ENCODE measurements around the gene NYAP1. TPM values are rescaled to one million over a fixed set of nuclear protein-coding genes. Genes with fewer than 3 reads are reported as not detected.
A peak's percentile ranks its signal among the peaks of the same experiment; 100 is the strongest.
"Not testable (repeated sequence)": the region's sequence is repeated elsewhere in the genome, so short reads cannot be mapped to it uniquely, and the experiment has no call there.

The NYAP1 gene
- total RNA-seq, 2 donors from 2014 or later: 7.9 to 9.3 TPM

- Histone ChIP-seq H3K9me3 (ENCODE audit: control insufficient read depth, low read length) (no peaks in the 10 kb centered on the region), H3K4me3 (ENCODE audit: low read length) (no peak overlapping the region), H3K9ac (ENCODE audit: extremely low read depth, low read length, poor library complexity, severe bottlenecking) (no peak overlapping the region), H3K36me3 (ENCODE audit: control insufficient read depth, insufficient read depth, low read length) (no peaks in the 10 kb centered on the region), H3K27me3 (ENCODE audit: control insufficient read depth, insufficient read depth, low read length, poor library complexity, severe bottlenecking) (no peaks in the 10 kb centered on the region), H3K4me1 (ENCODE audit: control insufficient read depth, insufficient read depth, low read length) (no peaks in the 10 kb centered on the region), H3K27ac (ENCODE audit: low read depth, low read length) (no peak overlapping the region)
- Mint-ChIP-seq H3K4me3 (no peak overlapping the region), H3K27me3 (ENCODE audit: insufficient read depth) (peaks cover 3% of the 10 kb centered on the region), H3K9me3 (no peaks in the 10 kb centered on the region), H3K27ac (no peak overlapping the region), H3K36me3 (ENCODE audit: low read depth) (no peaks in the 10 kb centered on the region), H3K4me1 (no peaks in the 10 kb centered on the region)
- WGBS, 2 experiments (ENCODE audit: insufficient coverage in 1 of 2, insufficient read length in 1 of 2): 88 to 93% methylated on average over 12 to 14 of the region's 14 CpGs
- no peak for DNase-seq
- no peak for TF ChIP-seq CTCF (conservative IDR thresholded peaks at IDR 0.05)
These were observed 48.7 kb downstream of the NYAP1 start for GRCh38 chr7:100532165-100533022.

- not testable (repeated sequence) for H3K9me3 ChIP-seq (ENCODE audit: control insufficient read depth, low read length); H3K4me3 Mint-ChIP-seq; H3K27me3 Mint-ChIP-seq (ENCODE audit: insufficient read depth); H3K27me3 ChIP-seq (ENCODE audit: control insufficient read depth, insufficient read depth, low read length, poor library complexity, severe bottlenecking); H3K4me1 Mint-ChIP-seq; H3K9me3 Mint-ChIP-seq; H3K27ac ChIP-seq (ENCODE audit: low read depth, low read length); H3K4me3 ChIP-seq (ENCODE audit: low read length); H3K36me3 ChIP-seq (ENCODE audit: control insufficient read depth, insufficient read depth, low read length); H3K4me1 ChIP-seq (ENCODE audit: control insufficient read depth, insufficient read depth, low read length); H3K27ac Mint-ChIP-seq; DNase-seq; H3K9ac ChIP-seq (ENCODE audit: extremely low read depth, low read length, poor library complexity, severe bottlenecking); H3K36me3 Mint-ChIP-seq (ENCODE audit: low read depth)
- WGBS, 2 experiments (ENCODE audit: insufficient coverage in 1 of 2, insufficient read length in 1 of 2): 93% methylated on average over 5 to 9 of the region's 9 CpGs
These were observed 52.3 kb downstream of the NYAP1 start for GRCh38 chr7:100535982-100536381.

GRCh38 chr7:100536695-100537094 lies 53.0 kb downstream of the NYAP1 start:
- H3K27me3 Mint-ChIP-seq (ENCODE audit: insufficient read depth); H3K27ac Mint-ChIP-seq; H3K4me1 ChIP-seq (ENCODE audit: control insufficient read depth, insufficient read depth, low read length); H3K9me3 ChIP-seq (ENCODE audit: control insufficient read depth, low read length); H3K9ac ChIP-seq (ENCODE audit: extremely low read depth, low read length, poor library complexity, severe bottlenecking); H3K9me3 Mint-ChIP-seq; H3K4me3 ChIP-seq (ENCODE audit: low read length); H3K27ac ChIP-seq (ENCODE audit: low read depth, low read length); DNase-seq; H3K36me3 ChIP-seq (ENCODE audit: control insufficient read depth, insufficient read depth, low read length); H3K4me3 Mint-ChIP-seq; H3K27me3 ChIP-seq (ENCODE audit: control insufficient read depth, insufficient read depth, low read length, poor library complexity, severe bottlenecking); H3K36me3 Mint-ChIP-seq (ENCODE audit: low read depth): not testable (repeated sequence)
- 95 to 100% methylated on average over 2 of the region's 2 CpGs for WGBS, 2 experiments (ENCODE audit: insufficient coverage in 1 of 2, insufficient read length in 1 of 2)
- H3K4me1 Mint-ChIP-seq: peaks cover 11% of the 10 kb centered on the region

GRCh38 chr7:100538348-100538653 lies 54.6 kb downstream of the NYAP1 start:
- Histone ChIP-seq H3K4me1 (ENCODE audit: control insufficient read depth, insufficient read depth, low read length) (no peaks in the 10 kb centered on the region), H3K4me3 (ENCODE audit: low read length) (peak overlapping the region; percentile 96), H3K27ac (ENCODE audit: low read depth, low read length) (no peak overlapping the region), H3K9me3 (ENCODE audit: control insufficient read depth, low read length) (no peaks in the 10 kb centered on the region), H3K27me3 (ENCODE audit: control insufficient read depth, insufficient read depth, low read length, poor library complexity, severe bottlenecking) (no peaks in the 10 kb centered on the region), H3K36me3 (ENCODE audit: control insufficient read depth, insufficient read depth, low read length) (no peaks in the 10 kb centered on the region), H3K9ac (ENCODE audit: extremely low read depth, low read length, poor library complexity, severe bottlenecking) (peak overlapping the region; percentile 44)
- Mint-ChIP-seq H3K27me3 (ENCODE audit: insufficient read depth) (peaks cover 1% of the 10 kb centered on the region), H3K27ac (peak overlapping the region; percentile 49), H3K9me3 (no peaks in the 10 kb centered on the region), H3K4me3 (peak overlapping the region; percentile 88), H3K4me1 (peaks cover 24% of the 10 kb centered on the region), H3K36me3 (ENCODE audit: low read depth) (no peaks in the 10 kb centered on the region)
- no peak for TF ChIP-seq CTCF (conservative IDR thresholded peaks at IDR 0.05)
- 19 to 24% methylated on average over 8 of the region's 8 CpGs for WGBS, 2 experiments (ENCODE audit: insufficient coverage in 1 of 2, insufficient read length in 1 of 2)
- DNase-seq: no peak
